SK-N-SH treated with all-trans-retinoic acid at 6 μM for 48 hours (cell line): ENCODE data around the gene PMEPA1.

Experiments used
- ATAC-seq: fragments of 200-7000 bp; cut with Tn5 transposase; 3 replicates; pipeline ENCODE4 v1.9.1; 2020; ENCODE audit warnings: mild to moderate bottlenecking, moderate library complexity
- ARNTL ChIP-seq: fragments of 450-650 bp; formaldehyde crosslinking; IDR thresholded peaks from 2 replicates; pipeline ENCODE4 v1.5.0; 2020; ENCODE audit warnings: low read depth, mild to moderate bottlenecking, moderate library complexity, borderline replicate concordance
- BACH2 ChIP-seq: fragments of 250-450 bp; sonication (Bioruptor Pico); IDR thresholded peaks from 2 replicates; pipeline ENCODE4 v1.9.0; 2021; ENCODE audit warnings: mild to moderate bottlenecking, borderline replicate concordance
- CREB5 ChIP-seq: fragments of 250-450 bp; sonication (Bioruptor Pico); IDR thresholded peaks from 2 replicates; pipeline ENCODE4 v1.5.1; 2020; ENCODE audit warnings: low read depth, mild to moderate bottlenecking, moderate library complexity
- CSDC2 ChIP-seq: fragments of 250-450 bp; sonication (Bioruptor Pico); IDR thresholded peaks from 2 replicates; pipeline ENCODE4 v1.5.0; 2020; ENCODE audit warnings: mild to moderate bottlenecking, moderate library complexity
- CSRNP3 ChIP-seq: fragments of 250-450 bp; sonication (Bioruptor Pico); IDR thresholded peaks from 2 replicates; pipeline ENCODE4 v1.5.1; 2021; ENCODE audit warnings: mild to moderate bottlenecking, moderate library complexity
- ESRRG ChIP-seq: fragments of 250-450 bp; sonication (Bioruptor Pico); IDR thresholded peaks from 2 replicates; pipeline ENCODE4 v1.6.1; 2021; ENCODE audit warnings: mild to moderate bottlenecking
- GLIS3 ChIP-seq: fragments of 250-450 bp; sonication (Bioruptor Pico); IDR thresholded peaks from 2 replicates; pipeline ENCODE4 v1.5.0; 2020; ENCODE audit warnings: mild to moderate bottlenecking, moderate library complexity
- OSR1 ChIP-seq: fragments of 250-450 bp; sonication (Bioruptor Pico); IDR thresholded peaks from 2 replicates; pipeline ENCODE4 v1.8.0; 2022; ENCODE audit warnings: moderate library complexity, mild to moderate bottlenecking, inconsistent platforms
- PATZ1 ChIP-seq: fragments of 250-450 bp; sonication (Bioruptor Pico); IDR thresholded peaks from 2 replicates; pipeline ENCODE4 v1.8.0; 2020; ENCODE audit warnings: mild to moderate bottlenecking, moderate library complexity, borderline replicate concordance
- POU6F1 ChIP-seq: fragments of 250-450 bp; sonication (Bioruptor Pico); IDR thresholded peaks from 2 replicates; pipeline ENCODE4 v1.8.0; 2021; ENCODE audit warnings: low read depth, mild to moderate bottlenecking, moderate library complexity, borderline replicate concordance
- PPARA ChIP-seq: fragments of 250-450 bp; sonication (Bioruptor Pico); IDR thresholded peaks from 2 replicates; pipeline ENCODE4 v1.5.0; 2020; ENCODE audit warnings: mild to moderate bottlenecking, borderline replicate concordance
- RARB ChIP-seq: fragments of 250-450 bp; sonication (Bioruptor Pico); IDR thresholded peaks from 2 replicates; pipeline ENCODE4 v1.8.0; 2021; ENCODE audit warnings: mild to moderate bottlenecking, moderate library complexity
- SNAI2 ChIP-seq: fragments of 250-450 bp; sonication (Bioruptor Pico); IDR thresholded peaks from 2 replicates; pipeline ENCODE4 v1.5.0; 2020; ENCODE audit warnings: mild to moderate bottlenecking, moderate library complexity
- TCF4 ChIP-seq: fragments of 250-450 bp; sonication (Bioruptor Pico); IDR thresholded peaks from 2 replicates; pipeline ENCODE4 v1.8.0; 2021; ENCODE audit warnings: mild to moderate bottlenecking, moderate library complexity, borderline replicate concordance
- TOX ChIP-seq: fragments of 250-450 bp; sonication (Bioruptor Pico); IDR thresholded peaks from 2 replicates; pipeline ENCODE4 v1.8.0; 2021; ENCODE audit warnings: mild to moderate bottlenecking, moderate library complexity, borderline replicate concordance
- TSHZ2 ChIP-seq: fragments of 250-450 bp; sonication (Bioruptor Pico); IDR thresholded peaks from 2 replicates; pipeline ENCODE4 v1.5.0; 2020; ENCODE audit warnings: mild to moderate bottlenecking, moderate library complexity
- ZC3H10 ChIP-seq: fragments of 250-450 bp; sonication (Bioruptor Pico); IDR thresholded peaks from 2 replicates; pipeline ENCODE4 v1.5.1; 2021; ENCODE audit warnings: mild to moderate bottlenecking, moderate library complexity
- ZFP3 ChIP-seq: fragments of 250-450 bp; sonication (Bioruptor Pico); IDR thresholded peaks from 2 replicates; pipeline ENCODE4 v1.5.0; 2020; ENCODE audit warnings: mild to moderate bottlenecking, moderate library complexity
- ZFP30 ChIP-seq: fragments of 450-650 bp; formaldehyde crosslinking; IDR thresholded peaks from 2 replicates; pipeline ENCODE4 v1.5.0; 2022; ENCODE audit warnings: mild to moderate bottlenecking, moderate library complexity
- ZNF565 ChIP-seq: fragments of 450-650 bp; formaldehyde crosslinking; conservative IDR thresholded peaks from 2 replicates; pipeline ENCODE4 v1.5.0; 2020; ENCODE audit warnings: low read depth, mild to moderate bottlenecking, moderate library complexity
- ZNF70 ChIP-seq: fragments of 450-650 bp; formaldehyde crosslinking; IDR thresholded peaks from 2 replicates; pipeline ENCODE4 v1.5.0; 2020; ENCODE audit warnings: mild to moderate bottlenecking, moderate library complexity
- ZNF8 ChIP-seq: fragments of 450-650 bp; formaldehyde crosslinking; IDR thresholded peaks from 2 replicates; pipeline ENCODE4 v1.5.0; 2020; ENCODE audit warnings: mild to moderate bottlenecking, moderate library complexity

Gene PMEPA1

GRCh38 chr20:57622579-57623381 is 87.0 kb downstream of the PMEPA1 start (continued):
- no peak for TF ChIP-seq PPARA
- no peak for TF ChIP-seq BACH2 (CRISPR knock-in tag)
- no peak for TF ChIP-seq ZC3H10

- no peak for ATAC-seq
- TF ChIP-seq TOX (CRISPR knock-in tag) (no peak), ESRRG (CRISPR knock-in tag) (no peak), POU6F1 (no peak), CSDC2 (CRISPR knock-in tag) (no peak), ARNTL (CRISPR knock-in tag) (no peak), BACH2 (CRISPR knock-in tag) (no peak), SNAI2 (CRISPR knock-in tag) (no peak), TSHZ2 (CRISPR knock-in tag) (no peak), OSR1 (CRISPR knock-in tag) (no peak), PATZ1 (no peak), ZFP3 (CRISPR knock-in tag) (no peak)
Observed at GRCh38 chr20:57622201-57622570, 87.6 kb downstream of the PMEPA1 start.

- ATAC-seq: no peak
- no peak for TF ChIP-seq CSDC2 (CRISPR knock-in tag)
- TF ChIP-seq OSR1 (CRISPR knock-in tag): no peak
- TF ChIP-seq TSHZ2 (CRISPR knock-in tag): no peak
- TF ChIP-seq GLIS3 (CRISPR knock-in tag): no peak
- TF ChIP-seq ARNTL (CRISPR knock-in tag): no peak
- no peak for TF ChIP-seq ESRRG (CRISPR knock-in tag)
- no peak for TF ChIP-seq ZFP30 (CRISPR knock-in tag)
- TF ChIP-seq POU6F1: no peak
- TF ChIP-seq ZNF8 (CRISPR knock-in tag): no peak
- no peak for TF ChIP-seq ZNF70 (CRISPR knock-in tag)
- TF ChIP-seq TCF4 (CRISPR knock-in tag): no peak
- TF ChIP-seq CREB5: no peak
- TF ChIP-seq ZC3H10: no peak
- no peak for TF ChIP-seq RARB (CRISPR knock-in tag)
- TF ChIP-seq PPARA: no peak
- no peak for TF ChIP-seq SNAI2 (CRISPR knock-in tag)
- no peak for TF ChIP-seq TOX (CRISPR knock-in tag)
- TF ChIP-seq ZNF565 (CRISPR knock-in tag): no peak
- TF ChIP-seq CSRNP3 (CRISPR knock-in tag): no peak
- TF ChIP-seq BACH2 (CRISPR knock-in tag): no peak
- TF ChIP-seq, all 23 proteins: peak for 0
Observed at GRCh38 chr20:57621421-57622200, 88.2 kb downstream of the PMEPA1 start.
